ENCODE measurements around the gene ARID5B.
"Not testable (repeated sequence)": the region's sequence is repeated elsewhere in the genome, so short reads cannot be mapped to it uniquely, and the experiment has no call there.

Gene ARID5B

DNA sequence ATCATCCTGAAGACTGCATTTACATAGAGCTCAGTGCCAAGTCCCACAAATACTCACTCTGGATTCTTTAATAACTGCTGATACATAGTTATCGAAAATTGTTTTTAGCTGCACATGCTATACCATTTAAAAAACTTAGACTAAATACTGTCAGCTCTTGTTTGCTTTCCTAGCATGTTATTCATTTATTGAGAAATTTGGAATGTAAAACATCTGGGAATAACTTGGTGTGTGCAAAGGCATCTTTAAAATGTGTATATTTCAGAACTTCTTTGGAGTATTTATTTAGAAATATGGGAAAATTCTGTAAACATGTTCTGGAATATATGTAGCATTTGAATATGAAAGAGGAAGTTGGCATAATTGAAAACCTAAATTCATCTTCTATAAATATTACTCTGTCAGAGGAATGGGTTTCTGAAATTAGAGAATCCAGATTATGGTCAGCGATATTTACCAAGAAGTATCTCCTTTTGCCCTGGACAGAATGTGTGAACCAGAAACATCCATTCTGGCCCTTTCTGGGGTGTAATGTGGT lies 119.7 kb downstream of the ARID5B start:
- FAIRE-seq, result no peak
- TF ChIP-seq TAF1 (IDR thresholded peaks at IDR 0.05; ENCODE audit: low read depth, low read length) (no peak), SPI1 (IDR thresholded peaks at IDR 0.05; ENCODE audit: low read depth, low read length) (no peak), PAX5 (IDR thresholded peaks at IDR 0.05; ENCODE audit: insufficient read depth, low read length, severe bottlenecking) (no peak), POLR2A (IDR thresholded peaks at IDR 0.05; ENCODE audit: low read depth, low read length) (no peak), POLR2AphosphoS5 (IDR thresholded peaks at IDR 0.05; ENCODE audit: low read depth, low read length) (no peak), POU2F2 (IDR thresholded peaks at IDR 0.05; ENCODE audit: low read depth, low read length) (no peak)
- DNase-seq (ENCODE audit: insufficient read length, low spot score), result no peak

DNA sequence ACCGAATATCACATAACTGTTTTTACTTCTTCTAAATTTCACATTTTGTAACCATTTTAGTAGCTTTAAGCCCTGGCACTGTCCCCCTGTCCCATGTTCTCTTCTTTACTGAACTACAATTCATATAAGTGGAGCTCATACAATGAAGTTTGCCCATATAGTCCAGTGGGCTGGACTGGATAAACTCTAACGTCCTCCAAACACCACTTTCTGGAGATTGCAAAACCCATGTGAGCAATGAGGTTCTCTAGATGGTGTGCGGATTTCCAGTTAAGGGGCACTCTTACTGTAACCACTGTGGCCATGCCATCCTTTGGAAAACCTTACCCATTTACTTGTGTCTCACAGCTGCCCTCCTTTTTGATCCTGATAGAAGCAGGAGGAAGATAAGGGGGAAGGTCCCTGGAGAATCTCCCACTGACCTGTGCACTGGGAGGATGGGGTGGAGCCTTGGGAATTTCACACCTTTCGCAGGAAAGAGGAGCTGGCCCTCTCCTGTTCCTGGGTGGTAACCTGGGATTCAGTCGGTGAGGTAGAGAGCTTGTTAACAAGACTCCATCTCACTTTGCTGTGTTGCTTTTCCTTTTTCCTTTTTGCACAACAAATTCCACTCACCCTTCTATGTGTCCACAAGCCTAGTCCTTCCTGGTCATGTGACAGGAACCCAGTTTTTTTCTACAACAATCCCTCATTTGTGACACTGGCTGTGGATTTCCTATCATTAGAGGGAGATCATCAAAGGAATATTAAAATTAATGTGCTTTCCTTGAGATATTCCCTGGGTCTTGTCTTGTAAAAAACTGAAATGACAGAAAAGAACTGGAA lies 120.7 kb downstream of the ARID5B start:
- TF ChIP-seq TAF1 (IDR thresholded peaks at IDR 0.05; ENCODE audit: low read depth, low read length) (no peak), POLR2A (IDR thresholded peaks at IDR 0.05; ENCODE audit: low read depth, low read length) (no peak), POLR2AphosphoS5 (IDR thresholded peaks at IDR 0.05; ENCODE audit: low read depth, low read length) (no peak), PAX5 (IDR thresholded peaks at IDR 0.05; ENCODE audit: insufficient read depth, low read length, severe bottlenecking) (no peak), POU2F2 (IDR thresholded peaks at IDR 0.05; ENCODE audit: low read depth, low read length) (no peak)
- FAIRE-seq (peak; percentile 43), DNase-seq (ENCODE audit: insufficient read length, low spot score) (no peak)

DNA sequence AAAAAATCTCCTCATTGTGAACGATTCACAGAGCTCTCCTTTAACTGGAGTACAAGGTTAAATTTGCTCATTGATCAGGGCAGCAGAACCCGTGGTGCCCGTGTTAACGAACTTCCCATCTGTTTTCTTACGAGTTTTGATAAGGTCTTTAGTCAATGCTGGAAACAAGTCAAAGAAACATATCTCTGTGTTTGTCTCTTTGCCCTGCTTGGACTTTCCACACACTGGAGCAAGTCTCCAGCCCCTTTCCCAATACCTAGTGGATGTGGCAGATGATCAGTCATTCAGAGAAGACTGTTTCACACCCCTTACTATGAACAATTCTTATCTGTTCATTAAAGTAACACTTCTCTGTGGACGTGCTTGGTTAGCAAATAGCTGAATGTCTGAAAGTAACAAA lies 121.3 kb downstream of the ARID5B start:
- DNase-seq (ENCODE audit: insufficient read length, low spot score) (no peak), FAIRE-seq (no peak)
- TF ChIP-seq POU2F2 (IDR thresholded peaks at IDR 0.05; ENCODE audit: low read depth, low read length), result no peak
- TF ChIP-seq POLR2AphosphoS5 (IDR thresholded peaks at IDR 0.05; ENCODE audit: low read depth, low read length), result no peak
- no peak for TF ChIP-seq PAX5 (IDR thresholded peaks at IDR 0.05; ENCODE audit: insufficient read depth, low read length, severe bottlenecking)
- no peak for TF ChIP-seq SPI1 (IDR thresholded peaks at IDR 0.05; ENCODE audit: low read depth, low read length)
- TF ChIP-seq TAF1 (IDR thresholded peaks at IDR 0.05; ENCODE audit: low read depth, low read length), result no peak
- no peak for TF ChIP-seq POLR2A (IDR thresholded peaks at IDR 0.05; ENCODE audit: low read depth, low read length)

DNA sequence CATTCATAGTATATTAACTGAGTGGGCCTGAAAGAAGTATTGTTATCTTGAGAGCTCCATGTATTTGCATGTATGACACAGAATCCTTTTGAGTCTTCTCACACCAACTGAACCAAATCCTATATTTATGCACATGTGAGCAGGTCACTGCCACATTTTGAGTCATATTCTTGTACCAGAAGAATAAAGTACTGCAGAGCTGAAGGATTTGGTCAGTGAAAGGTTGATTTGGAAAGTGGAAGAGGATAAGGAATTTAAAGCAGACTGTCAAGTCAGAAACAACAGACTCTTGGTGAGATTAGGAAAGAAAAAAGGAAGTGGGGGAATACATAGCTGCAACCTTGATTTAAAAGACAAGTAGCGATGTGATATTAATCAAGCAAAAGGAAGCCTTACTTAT lies 121.8 kb downstream of the ARID5B start:
- TF ChIP-seq POLR2AphosphoS5 (IDR thresholded peaks at IDR 0.05; ENCODE audit: low read depth, low read length) (no peak), TAF1 (IDR thresholded peaks at IDR 0.05; ENCODE audit: low read depth, low read length) (no peak), PAX5 (IDR thresholded peaks at IDR 0.05; ENCODE audit: insufficient read depth, low read length, severe bottlenecking) (no peak), POLR2A (IDR thresholded peaks at IDR 0.05; ENCODE audit: low read depth, low read length) (no peak), POU2F2 (IDR thresholded peaks at IDR 0.05; ENCODE audit: low read depth, low read length) (no peak), SPI1 (IDR thresholded peaks at IDR 0.05; ENCODE audit: low read depth, low read length) (no peak)
- FAIRE-seq (no peak), DNase-seq (ENCODE audit: insufficient read length, low spot score) (no peak)

DNA sequence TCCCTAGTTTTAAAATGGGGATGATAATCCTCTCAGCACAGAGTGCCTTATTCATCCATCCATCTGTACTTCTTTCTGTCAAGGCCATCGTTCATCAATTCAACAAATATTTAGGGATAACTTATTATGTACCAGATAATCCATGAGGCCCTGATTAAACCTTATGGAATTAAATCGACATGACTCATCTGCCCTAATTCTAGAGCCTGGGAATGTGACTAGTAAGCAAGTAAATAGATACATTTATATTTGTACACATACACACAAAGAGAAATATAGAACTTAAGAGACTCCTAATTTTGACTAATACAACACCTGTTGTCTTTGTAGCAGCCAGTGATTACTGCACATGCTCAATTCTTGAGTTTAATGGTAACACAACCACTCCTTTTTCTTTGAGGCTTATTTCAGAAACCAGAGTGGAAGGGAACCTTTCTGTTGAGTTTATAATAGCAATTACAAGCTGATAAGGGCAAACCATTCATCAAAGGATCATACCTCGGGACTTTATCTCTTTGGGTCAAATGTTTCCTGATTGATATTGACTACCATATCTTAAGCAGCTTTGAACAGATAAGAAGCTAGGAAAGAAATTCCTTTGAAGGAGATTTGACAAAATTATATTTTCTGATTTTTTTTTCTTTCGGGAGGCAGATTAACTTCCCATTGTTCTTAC lies 122.7 kb downstream of the ARID5B start:
- FAIRE-seq (no peak), DNase-seq (ENCODE audit: insufficient read length, low spot score) (no peak)
- TF ChIP-seq POLR2A (IDR thresholded peaks at IDR 0.05; ENCODE audit: low read depth, low read length) (no peak), POU2F2 (IDR thresholded peaks at IDR 0.05; ENCODE audit: low read depth, low read length) (no peak), PAX5 (IDR thresholded peaks at IDR 0.05; ENCODE audit: insufficient read depth, low read length, severe bottlenecking) (no peak), POLR2AphosphoS5 (IDR thresholded peaks at IDR 0.05; ENCODE audit: low read depth, low read length) (no peak), SPI1 (IDR thresholded peaks at IDR 0.05; ENCODE audit: low read depth, low read length) (no peak), TAF1 (IDR thresholded peaks at IDR 0.05; ENCODE audit: low read depth, low read length) (no peak)

DNA sequence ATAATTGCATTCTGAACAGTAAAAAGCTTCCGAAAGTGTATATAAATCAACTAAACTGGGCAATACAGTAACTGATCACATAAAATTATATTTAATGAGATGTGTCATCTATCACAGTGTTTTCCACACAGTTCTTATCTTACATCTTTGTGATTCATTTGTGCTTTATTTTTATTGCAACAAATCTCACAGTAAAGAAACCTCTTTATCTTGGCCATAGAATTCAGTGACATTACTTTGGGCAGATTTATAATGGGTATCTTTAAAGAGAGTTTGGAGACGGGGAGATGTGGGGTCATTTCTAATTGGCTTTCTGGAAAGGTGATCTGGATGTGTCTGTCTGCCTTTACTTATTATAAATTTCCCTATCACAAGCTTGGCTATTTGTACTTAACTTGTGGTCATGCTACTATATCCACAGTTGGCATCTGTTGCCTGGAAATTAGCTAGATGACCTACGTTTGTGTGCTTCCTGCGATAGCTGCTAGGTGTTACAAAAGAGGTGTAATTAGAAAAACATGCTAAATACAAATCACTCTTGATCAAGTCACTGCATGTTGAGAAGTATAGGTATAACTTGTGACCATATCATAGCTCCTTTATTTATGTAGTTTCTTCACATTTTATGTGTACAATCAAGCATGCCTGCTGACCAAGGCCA lies 123.8 kb downstream of the ARID5B start:
- TF ChIP-seq TAF1 (IDR thresholded peaks at IDR 0.05; ENCODE audit: low read depth, low read length) (no peak), SPI1 (IDR thresholded peaks at IDR 0.05; ENCODE audit: low read depth, low read length) (no peak)
- DNase-seq (ENCODE audit: insufficient read length, low spot score) (no peak), FAIRE-seq (no peak)

DNA sequence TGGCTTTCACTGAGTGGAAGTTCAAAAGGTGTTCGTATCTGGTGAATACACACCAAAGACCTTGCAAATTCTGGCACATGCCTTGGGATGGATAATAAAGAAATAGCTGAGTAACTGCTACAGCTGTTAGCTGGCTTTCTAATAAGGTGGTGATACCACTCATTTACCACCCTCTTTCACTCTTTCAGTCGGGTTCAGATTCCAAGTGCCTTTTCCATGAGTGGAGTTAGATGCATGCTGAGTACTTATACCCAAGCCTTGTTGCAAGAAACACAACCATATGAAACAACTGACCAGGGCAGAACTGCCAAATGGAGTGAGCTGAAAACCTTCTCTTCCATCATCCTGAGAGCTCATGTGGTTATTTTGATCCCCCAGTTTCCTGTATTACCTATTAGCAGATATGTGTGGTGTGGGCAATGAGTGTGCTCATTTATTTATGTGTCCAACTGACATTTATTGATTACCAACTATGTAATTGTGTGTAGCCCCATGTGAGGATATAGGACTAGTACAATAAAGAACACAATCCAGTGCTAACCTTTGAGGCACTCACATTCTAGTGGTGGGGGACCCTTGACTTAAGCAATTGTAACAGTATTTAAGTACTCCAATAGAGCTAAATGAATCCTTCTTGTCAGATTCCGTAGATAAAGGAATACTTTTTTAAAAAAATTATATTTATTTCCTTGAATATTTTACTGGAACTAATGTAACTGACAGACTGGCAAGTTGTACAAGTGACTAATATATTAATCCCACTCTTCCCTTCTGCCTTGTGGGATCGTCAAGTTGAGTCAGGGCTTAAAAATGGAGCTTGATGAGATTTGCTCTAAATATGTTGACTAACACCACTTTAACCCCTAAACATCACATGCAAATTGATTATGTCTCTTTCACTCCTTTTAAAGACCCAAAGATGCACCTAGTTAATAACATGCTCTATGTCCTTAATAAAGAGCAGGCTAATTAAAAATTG lies 124.7 kb downstream of the ARID5B start:
- TF ChIP-seq POU2F2 (IDR thresholded peaks at IDR 0.05; ENCODE audit: low read depth, low read length), result no peak
- no peak for TF ChIP-seq PAX5 (IDR thresholded peaks at IDR 0.05; ENCODE audit: insufficient read depth, low read length, severe bottlenecking)
- no peak for TF ChIP-seq POLR2AphosphoS5 (IDR thresholded peaks at IDR 0.05; ENCODE audit: low read depth, low read length)
- no peak for TF ChIP-seq POLR2A (IDR thresholded peaks at IDR 0.05; ENCODE audit: low read depth, low read length)
- no peak for TF ChIP-seq SPI1 (IDR thresholded peaks at IDR 0.05; ENCODE audit: low read depth, low read length)
- no peak for TF ChIP-seq TAF1 (IDR thresholded peaks at IDR 0.05; ENCODE audit: low read depth, low read length)
- DNase-seq (ENCODE audit: insufficient read length, low spot score), result no peak
- FAIRE-seq, result no peak

DNA sequence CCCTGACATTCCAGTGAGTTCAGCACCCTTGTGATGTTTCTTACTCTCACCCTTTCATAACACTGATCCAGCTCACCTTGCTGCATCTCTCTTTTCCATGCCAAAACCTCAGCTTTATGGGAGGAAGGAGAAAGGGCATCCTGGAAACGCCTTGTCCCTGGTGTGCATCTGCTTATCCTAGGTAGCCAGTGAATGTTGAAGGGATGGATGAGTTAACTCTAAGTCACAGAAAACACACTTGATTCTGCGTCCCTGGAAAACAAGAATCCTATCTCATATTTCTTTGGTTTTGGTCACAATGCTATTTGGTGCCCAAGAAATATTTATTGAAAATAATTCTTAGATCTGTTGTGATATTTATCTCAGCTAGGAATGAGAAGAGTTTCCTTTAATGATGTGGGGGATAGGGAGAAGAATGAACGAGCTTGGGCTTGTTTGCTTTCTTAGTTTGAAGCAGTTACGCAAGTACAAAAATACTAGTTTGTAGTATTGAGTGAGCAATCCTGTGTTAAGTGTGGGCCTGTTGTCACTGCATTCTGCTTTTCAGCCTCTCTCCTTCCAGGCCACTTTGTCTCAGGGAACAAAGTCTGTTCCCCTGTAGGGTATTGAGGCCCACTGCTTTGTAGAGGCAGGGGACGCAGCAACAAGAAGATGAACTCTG lies 126.5 kb downstream of the ARID5B start:
- TF ChIP-seq TAF1 (IDR thresholded peaks at IDR 0.05; ENCODE audit: low read depth, low read length) (no peak), POLR2A (IDR thresholded peaks at IDR 0.05; ENCODE audit: low read depth, low read length) (no peak), PAX5 (IDR thresholded peaks at IDR 0.05; ENCODE audit: insufficient read depth, low read length, severe bottlenecking) (no peak), POLR2AphosphoS5 (IDR thresholded peaks at IDR 0.05; ENCODE audit: low read depth, low read length) (no peak), SPI1 (IDR thresholded peaks at IDR 0.05; ENCODE audit: low read depth, low read length) (no peak), POU2F2 (IDR thresholded peaks at IDR 0.05; ENCODE audit: low read depth, low read length) (no peak)
- DNase-seq (ENCODE audit: insufficient read length, low spot score) (no peak), FAIRE-seq (no peak)

DNA sequence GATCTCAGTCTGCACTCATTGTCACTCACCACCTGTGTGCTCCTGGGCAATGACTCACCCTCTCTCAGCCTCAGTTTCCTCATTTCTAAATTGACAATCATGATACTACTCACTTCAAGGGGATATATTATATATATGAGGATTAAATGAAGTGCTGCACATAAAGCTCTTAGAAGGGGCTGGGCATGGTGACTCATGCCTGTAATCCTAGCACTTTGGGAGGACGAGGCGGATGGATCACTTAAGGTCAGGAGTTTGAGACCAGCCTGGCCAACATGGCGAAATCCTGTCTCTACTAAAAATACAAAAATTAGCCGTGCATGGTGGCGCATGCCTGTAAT lies 127.0 kb downstream of the ARID5B start:
- not testable (repeated sequence) for DNase-seq (ENCODE audit: insufficient read length, low spot score); FAIRE-seq

Measured in GM12891 (cell line).